Endothelial cell of umbilical vein (primary cell): ENCODE results near the gene SRSF1.

Experiments
- CTCF ChIP-seq, 2 donors: IDR thresholded peaks; 1 replicate in 1 of 2; 2 replicates in 1 of 2; pipeline ENCODE4 v1.5.1; 2011; ENCODE audit warnings: low read length in 2 of 2, mild to moderate bottlenecking in 2 of 2, moderate library complexity in 2 of 2, control low read depth in 1 of 2, inconsistent platforms in 1 of 2, low read depth in 1 of 2; ENCODE audit not compliant: insufficient read depth in 1 of 2; ENCODE audit errors: extremely low read depth in 1 of 2
- MYC ChIP-seq: IDR thresholded peaks from one replicate; pipeline ENCODE4 v1.6.1; 2011; ENCODE audit warnings: mild to moderate bottlenecking, low read depth, low read length

- TF ChIP-seq MYC, result no peak
- TF ChIP-seq CTCF (IDR thresholded peaks at IDR 0.05; ENCODE audit: extremely low read depth in 1 of 2, insufficient read depth in 1 of 2, low read depth in 1 of 2, low read length in 2 of 2), result no peak
Observed at GRCh38 chr17:58020401-58020800, 13.4 kb upstream of the SRSF1 start.
